ENCODE measurements around the gene KRTAP4-9. TPM values are rescaled to one million over a fixed set of nuclear protein-coding genes. Genes with fewer than 3 reads are reported as not detected.
"Not testable (repeated sequence)": the region's sequence is repeated elsewhere in the genome, so short reads cannot be mapped to it uniquely, and the experiment has no call there.

Gene KRTAP4-9
- total and polyA plus RNA-seq, 2 of the 13 experiments (the other 11 are each of a cell fraction or from before 2014, with no cell fraction given) = not detected

DNA sequence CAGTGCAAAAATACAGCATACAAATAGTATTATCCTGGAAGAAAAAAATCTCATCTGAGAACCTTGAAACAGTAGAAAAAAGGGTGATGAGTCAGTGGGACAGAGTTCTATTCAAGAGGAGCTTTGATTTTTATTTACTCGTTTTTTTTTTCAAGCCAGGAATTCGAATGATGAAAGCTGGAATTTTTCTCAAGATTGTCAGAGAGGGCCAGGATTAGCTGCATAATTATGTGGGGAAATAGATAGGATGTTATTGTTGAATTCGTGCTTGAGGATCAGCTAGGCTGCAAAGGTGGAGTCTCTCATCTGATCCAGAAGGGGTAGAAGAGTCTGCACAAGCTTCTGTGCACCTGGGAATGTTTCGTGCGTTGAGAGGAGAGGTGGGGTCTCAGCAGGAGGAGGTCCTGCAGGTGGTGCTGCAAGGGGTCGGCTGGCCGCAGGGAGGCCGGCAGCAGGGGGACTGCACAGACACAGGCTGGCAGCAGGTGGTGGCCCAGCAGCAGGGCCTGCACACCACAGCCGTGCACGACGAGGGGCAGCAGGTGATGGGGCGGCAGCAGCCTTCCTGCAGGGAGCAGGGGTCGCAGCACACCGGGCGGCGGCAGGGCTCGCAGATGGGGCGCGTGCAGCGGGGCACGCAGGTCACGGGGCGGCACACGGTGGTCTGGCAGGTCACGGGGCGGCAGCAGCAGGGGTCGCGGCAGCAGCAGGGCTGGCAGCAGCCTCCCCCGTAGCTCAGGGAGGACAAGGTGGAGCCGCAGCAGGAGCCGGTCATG is 45.7 kb upstream of the KRTAP4-9 start:
- H3K27ac ChIP-seq (ENCODE audit: extremely low read length, insufficient read depth, low read length) = peak overlapping the region; percentile 79
- H3K9ac ChIP-seq (ENCODE audit: insufficient read depth, low read depth, low read length) = peak overlapping the region; percentile 51
- FAIRE-seq; H4K20me1 ChIP-seq (ENCODE audit: insufficient read depth, low read length); BruUV-seq (replicated peaks); H2AFZ ChIP-seq (ENCODE audit: low read length); H3K79me2 ChIP-seq (ENCODE audit: insufficient read depth, low read length); H3K27me3 ChIP-seq (ENCODE audit: control insufficient read depth in 1 of 2, insufficient read depth in 2 of 2, low read length in 2 of 2); H3K9me3 ChIP-seq (ENCODE audit: low read length); CTCF ChIA-PET (ENCODE audit: low intra/inter-chr PET ratio, low total read pairs); H3K4me3 ChIP-seq (replicated peaks in 1 of 3; ENCODE audit: insufficient read depth in 1 of 3, low read depth in 2 of 3, low read length in 3 of 3); H3K36me3 ChIP-seq (replicated peaks in 1 of 2; ENCODE audit: control insufficient read depth in 1 of 2, insufficient read depth in 2 of 2, low read length in 2 of 2); TF ChIP-seq FOXA1 (IDR thresholded peaks at IDR 0.05): not testable (repeated sequence)
- intact Hi-C loops (cut with micrococcal nuclease; ENCODE audit: unreplicated experiment) = loop anchor here (2.0 kb wide), 1 partner anchor 51 kb away; the partner anchor contains the start of gene KRTAP3-1
- peak overlapping the region; percentile 51 for H3K4me2 ChIP-seq (ENCODE audit: low read depth, low read length)
- POLR2A ChIA-PET = interaction anchor here (0.7 to 1.6 kb wide), 10 partner anchors 11 to 157 kb away, joined by 3 to 15 read pairs (median 4); partner anchors contain the start of gene KRTAP3-1
- H3K4me1 ChIP-seq (ENCODE audit: insufficient read depth, low read length) = peaks cover 55% of the 10 kb centered on the region
- peak; percentile 91 for ATAC-seq
- WGBS (ENCODE audit: low lambda C conversion rate) = 23% methylated on average over 8 of the region's 31 CpGs
- in situ Hi-C loops (cut with HindIII; ENCODE audit: extremely low pct_ligation_motif_present, low pct_unique_long_range_greater_than_20kb) = loop anchor here (5.0 to 10.0 kb wide), 2 partner anchors 52 to 105 kb away; partner anchors contain the start of gene KRTAP3-1
- DNase-seq (ENCODE audit: low spot score) = peak; percentile 99
- peak; percentile 81 for TF ChIP-seq TCF7L2 (IDR thresholded peaks at IDR 0.05; ENCODE audit: low read depth, low read length)
- TF ChIP-seq PITX1 (CRISPR knock-in tag; IDR thresholded peaks at IDR 0.05) = peak; percentile 82
- peak; percentile 94 for TF ChIP-seq HOMEZ (CRISPR knock-in tag; IDR thresholded peaks at IDR 0.05; ENCODE audit: low read depth)
- peak; percentile 69; the same call in 1 of the 2 replicates for TF ChIP-seq ELF3 (CRISPR knock-in tag; IDR thresholded peaks at IDR 0.05)
- TF ChIP-seq MAFF (IDR thresholded peaks at IDR 0.05; ENCODE audit: low read depth, low read length) = 0 out of 2 replicates have a peak, but pooled peaks have one; percentile 23
- TF ChIP-seq FOXA1 (CRISPR knock-in tag; IDR thresholded peaks at IDR 0.05) = 0 out of 2 replicates have a peak, but pooled peaks have one; percentile 60
- TF ChIP-seq, protein P1, sequence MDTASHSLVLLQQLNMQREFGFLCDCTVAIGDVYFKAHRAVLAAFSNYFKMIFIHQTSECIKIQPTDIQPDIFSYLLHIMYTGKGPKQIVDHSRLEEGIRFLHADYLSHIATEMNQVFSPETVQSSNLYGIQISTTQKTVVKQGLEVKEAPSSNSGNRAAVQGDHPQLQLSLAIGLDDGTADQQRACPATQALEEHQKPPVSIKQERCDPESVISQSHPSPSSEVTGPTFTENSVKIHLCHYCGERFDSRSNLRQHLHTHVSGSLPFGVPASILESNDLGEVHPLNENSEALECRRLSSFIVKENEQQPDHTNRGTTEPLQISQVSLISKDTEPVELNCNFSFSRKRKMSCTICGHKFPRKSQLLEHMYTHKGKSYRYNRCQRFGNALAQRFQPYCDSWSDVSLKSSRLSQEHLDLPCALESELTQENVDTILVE (CRISPR knock-in tag; IDR thresholded peaks at IDR 0.05) = 0 out of 2 replicates have a peak, but pooled peaks have one; percentile 17
- TF ChIP-seq FOXP1 (IDR thresholded peaks at IDR 0.05) = peak; percentile 74
- TF ChIP-seq FOXP1 (CRISPR knock-in tag; IDR thresholded peaks at IDR 0.05) = peak; percentile 72
- TF ChIP-seq NR2F1 (CRISPR knock-in tag; IDR thresholded peaks at IDR 0.05) = peak in 1 of 2 experiments; percentile 64; a peak in 1 of 4 replicates
- TF ChIP-seq ASH2L (IDR thresholded peaks at IDR 0.05; ENCODE audit: insufficient read length, low read depth, low read length) = peak; percentile 22
- peak; percentile 66 for TF ChIP-seq KAT8 (CRISPR knock-in tag; IDR thresholded peaks at IDR 0.05)
- TF ChIP-seq TCF7 (IDR thresholded peaks at IDR 0.05; ENCODE audit: low read depth) = peak; percentile 97
- peak; percentile 94 for TF ChIP-seq HMG20B (CRISPR knock-in tag; conservative IDR thresholded peaks at IDR 0.05)
- TF ChIP-seq, protein P2, sequence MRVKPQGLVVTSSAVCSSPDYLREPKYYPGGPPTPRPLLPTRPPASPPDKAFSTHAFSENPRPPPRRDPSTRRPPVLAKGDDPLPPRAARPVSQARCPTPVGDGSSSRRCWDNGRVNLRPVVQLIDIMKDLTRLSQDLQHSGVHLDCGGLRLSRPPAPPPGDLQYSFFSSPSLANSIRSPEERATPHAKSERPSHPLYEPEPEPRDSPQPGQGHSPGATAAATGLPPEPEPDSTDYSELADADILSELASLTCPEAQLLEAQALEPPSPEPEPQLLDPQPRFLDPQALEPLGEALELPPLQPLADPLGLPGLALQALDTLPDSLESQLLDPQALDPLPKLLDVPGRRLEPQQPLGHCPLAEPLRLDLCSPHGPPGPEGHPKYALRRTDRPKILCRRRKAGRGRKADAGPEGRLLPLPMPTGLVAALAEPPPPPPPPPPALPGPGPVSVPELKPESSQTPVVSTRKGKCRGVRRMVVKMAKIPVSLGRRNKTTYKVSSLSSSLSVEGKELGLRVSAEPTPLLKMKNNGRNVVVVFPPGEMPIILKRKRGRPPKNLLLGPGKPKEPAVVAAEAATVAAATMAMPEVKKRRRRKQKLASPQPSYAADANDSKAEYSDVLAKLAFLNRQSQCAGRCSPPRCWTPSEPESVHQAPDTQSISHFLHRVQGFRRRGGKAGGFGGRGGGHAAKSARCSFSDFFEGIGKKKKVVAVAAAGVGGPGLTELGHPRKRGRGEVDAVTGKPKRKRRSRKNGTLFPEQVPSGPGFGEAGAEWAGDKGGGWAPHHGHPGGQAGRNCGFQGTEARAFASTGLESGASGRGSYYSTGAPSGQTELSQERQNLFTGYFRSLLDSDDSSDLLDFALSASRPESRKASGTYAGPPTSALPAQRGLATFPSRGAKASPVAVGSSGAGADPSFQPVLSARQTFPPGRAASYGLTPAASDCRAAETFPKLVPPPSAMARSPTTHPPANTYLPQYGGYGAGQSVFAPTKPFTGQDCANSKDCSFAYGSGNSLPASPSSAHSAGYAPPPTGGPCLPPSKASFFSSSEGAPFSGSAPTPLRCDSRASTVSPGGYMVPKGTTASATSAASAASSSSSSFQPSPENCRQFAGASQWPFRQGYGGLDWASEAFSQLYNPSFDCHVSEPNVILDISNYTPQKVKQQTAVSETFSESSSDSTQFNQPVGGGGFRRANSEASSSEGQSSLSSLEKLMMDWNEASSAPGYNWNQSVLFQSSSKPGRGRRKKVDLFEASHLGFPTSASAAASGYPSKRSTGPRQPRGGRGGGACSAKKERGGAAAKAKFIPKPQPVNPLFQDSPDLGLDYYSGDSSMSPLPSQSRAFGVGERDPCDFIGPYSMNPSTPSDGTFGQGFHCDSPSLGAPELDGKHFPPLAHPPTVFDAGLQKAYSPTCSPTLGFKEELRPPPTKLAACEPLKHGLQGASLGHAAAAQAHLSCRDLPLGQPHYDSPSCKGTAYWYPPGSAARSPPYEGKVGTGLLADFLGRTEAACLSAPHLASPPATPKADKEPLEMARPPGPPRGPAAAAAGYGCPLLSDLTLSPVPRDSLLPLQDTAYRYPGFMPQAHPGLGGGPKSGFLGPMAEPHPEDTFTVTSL (CRISPR knock-in tag; IDR thresholded peaks at IDR 0.05; ENCODE audit: borderline replicate concordance) = peak; percentile 88; the same call in 1 of the 2 replicates
- peak; percentile 18; the same call in 1 of the 2 replicates for TF ChIP-seq STAG1 (CRISPR knock-in tag; IDR thresholded peaks at IDR 0.05)

Data from HepG2 (cell line).